RWPE1 (cell line): ENCODE data around the gene PLOD1.

Source experiments
- CTCF ChIA-PET: fragments of 350-600 bp; sonication (Branson Sonifier 250); formaldehyde crosslinking; extraction: SDS; loops from one replicate; lab custom pipeline; 2021; lab: Yijun Ruan, JAX
- POLR2A ChIA-PET: fragments of 400-600 bp; formaldehyde crosslinking; extraction: SDS; loops from one replicate; lab custom pipeline; 2020; ENCODE audit warnings: antibody characterized with exemption; ENCODE audit not compliant: low non-redundant PET; lab: Yijun Ruan, JAX
- DNase-seq: peaks from one replicate; pipeline ENCODE4 v3.0.0; 2012; ENCODE audit warnings: low spot score
- H3K27ac ChIP-seq: fragments of 450-650 bp; 2 replicates; pipeline ENCODE4 v1.5.1; 2017
- CTCF ChIP-seq: fragments of 450-650 bp; conservative IDR thresholded peaks from 2 replicates; pipeline ENCODE4 v1.5.1; 2017; ENCODE audit warnings: low read depth, mild to moderate bottlenecking

Gene PLOD1

DNA sequence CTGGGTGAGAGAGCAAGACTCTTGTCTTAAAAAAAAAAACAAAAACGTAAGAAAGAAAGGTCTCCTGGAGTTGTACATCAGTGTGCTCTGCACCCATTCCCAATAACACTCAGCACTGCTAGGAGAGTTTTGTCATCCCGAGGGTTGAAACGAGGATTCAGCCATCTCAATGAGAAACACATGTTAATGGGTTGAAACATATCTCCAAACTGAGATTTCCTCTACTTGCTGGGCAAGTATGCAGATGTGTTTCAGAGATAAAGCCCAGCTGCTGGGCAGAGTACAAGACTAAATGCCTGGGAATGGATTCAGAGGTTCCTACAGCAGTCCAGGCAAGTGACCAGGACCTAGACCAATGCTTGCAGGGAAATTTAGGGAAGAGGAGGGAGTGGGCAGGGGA, 43.1 kb downstream of the PLOD1 start:
- ChIA-PET POLR2A (no interaction called here), CTCF (no interaction called here)
- H3K27ac ChIP-seq: peak overlapping the region; percentile 99
- no peak for DNase-seq
- TF ChIP-seq CTCF: no peak

- ChIA-PET CTCF (interaction anchor here (0.6 kb wide), 1 partner anchor 363 kb away, joined by 5 read pairs; no protein-coding TSS in a partner anchor), POLR2A (no interaction called here)
- peak overlapping the region; percentile 99 for H3K27ac ChIP-seq
- no peak for DNase-seq
- no peak for TF ChIP-seq CTCF
Measured at GRCh38 chr1:11978301-11978700, 43.8 kb downstream of the PLOD1 start.

DNA sequence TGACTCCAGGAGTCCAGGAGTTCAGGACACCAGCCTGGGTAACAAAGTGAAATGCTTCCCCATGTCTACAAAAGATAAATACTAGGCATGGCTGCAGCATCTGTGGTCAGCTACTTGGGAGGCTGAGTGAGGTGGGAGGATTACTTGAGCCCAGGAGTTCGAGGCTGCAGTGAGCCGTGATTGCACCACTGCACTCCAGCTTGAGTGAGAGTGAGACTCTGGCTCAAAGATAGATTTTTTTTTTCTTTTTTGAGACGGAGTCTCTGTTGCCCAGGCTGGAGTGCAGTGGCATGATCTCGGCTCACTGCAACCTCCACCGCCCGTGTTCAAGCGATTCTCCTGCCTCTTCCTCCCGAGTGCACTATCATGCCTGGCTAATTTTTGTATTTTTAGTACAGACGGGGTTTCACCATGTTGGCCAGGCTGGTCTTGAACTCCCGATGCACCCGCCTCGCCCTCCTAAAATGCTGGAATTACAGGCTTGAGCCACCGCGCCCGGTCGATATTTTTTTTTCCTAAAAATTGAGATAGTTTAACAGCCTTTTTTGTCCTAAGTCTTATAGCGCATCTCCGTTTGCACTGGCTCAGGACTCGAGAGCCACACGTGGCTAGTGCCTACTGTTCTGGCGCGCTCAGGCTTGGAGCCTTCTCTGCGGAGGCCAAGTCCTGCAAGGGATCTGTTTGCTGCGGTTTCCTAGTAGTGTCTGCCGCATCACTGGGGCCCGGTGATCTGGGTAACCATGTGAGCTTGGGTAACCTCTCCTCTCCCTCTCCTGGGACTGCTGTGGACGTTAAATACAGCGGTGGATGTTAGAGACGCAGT, 44.7 kb downstream of the PLOD1 start:
- H3K27ac ChIP-seq: peak overlapping the region; percentile 99
- no peak for DNase-seq
- TF ChIP-seq CTCF: no peak
- POLR2A ChIA-PET: interaction anchor here (0.8 to 1.2 kb wide), 2 partner anchors 70 to 172 kb away, joined by 3 to 8 read pairs; no protein-coding TSS in a partner anchor
- CTCF ChIA-PET: interaction anchor here (0.6 kb wide), 1 partner anchor 40 kb away, joined by 4 read pairs; no protein-coding TSS in a partner anchor

DNA sequence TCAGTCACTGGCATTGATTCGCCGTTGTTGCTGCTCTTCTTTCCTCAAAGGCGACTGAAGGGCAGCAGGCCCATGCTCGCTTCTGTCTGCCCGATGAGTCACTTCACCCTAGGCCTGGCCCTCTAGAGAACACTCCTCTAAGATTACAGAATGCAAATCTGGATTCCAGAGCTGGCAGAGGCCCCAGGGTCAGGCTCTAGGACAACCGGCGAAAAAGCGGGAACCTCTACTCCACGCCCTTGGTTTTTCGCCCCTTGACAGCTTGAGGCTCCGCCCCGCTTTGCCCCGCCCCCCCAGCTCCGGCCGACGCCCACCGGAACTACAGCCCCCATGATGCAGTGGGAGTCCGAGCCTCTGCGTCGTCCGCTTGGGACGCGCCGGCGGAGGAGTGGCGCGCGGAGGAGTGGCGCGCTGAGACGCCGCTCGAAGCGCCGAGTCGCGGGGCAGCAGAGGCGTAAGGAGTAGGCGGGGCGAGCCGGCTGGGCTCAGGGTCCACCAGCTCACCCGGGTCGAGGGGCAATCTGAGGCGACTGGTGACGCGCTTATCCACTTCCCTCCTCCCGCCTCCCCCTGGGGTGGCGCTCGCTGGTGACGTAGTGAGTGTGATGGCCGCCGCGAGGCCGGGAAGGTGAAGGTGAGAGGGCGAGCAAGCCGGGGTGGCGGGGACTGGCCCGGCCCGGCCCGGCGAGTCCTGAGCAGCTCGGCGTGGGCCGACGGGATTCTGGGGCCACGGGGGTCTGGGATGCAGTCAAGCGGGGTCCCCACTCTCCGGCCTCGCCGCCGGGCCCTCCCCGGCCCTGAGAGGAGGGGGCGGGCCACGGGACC, 45.5 kb downstream of the PLOD1 start, which contains the start of gene MFN2:
Gene MFN2 (plus strand): TSS at position 594 of the 825 bp plus-strand sequence. CDS start 8,725 bp downstream, outside the sequence.
- H3K27ac ChIP-seq: peak within 1 kb of the TSS; percentile 99
- TF ChIP-seq CTCF: no peak
- ChIA-PET POLR2A (interaction anchor here (0.6 to 1.2 kb wide), 4 partner anchors 46 to 173 kb away, joined by 3 to 8 read pairs (median 3); partner anchors contain the start of gene PLOD1), CTCF (no interaction called here)
- peak; percentile 96 for DNase-seq

- peak overlapping the region; percentile 99 for H3K27ac ChIP-seq
- TF ChIP-seq CTCF: no peak
- POLR2A ChIA-PET: interaction anchor here (1.2 kb wide), 1 partner anchor 72 kb away, joined by 8 read pairs; no protein-coding TSS in a partner anchor
- DNase-seq: no peak
- CTCF ChIA-PET: interaction anchor here (0.5 kb wide), 1 partner anchor 65 kb away, joined by 4 read pairs; no protein-coding TSS in a partner anchor
Measured at GRCh38 chr1:11980676-11980972, 46.1 kb downstream of the PLOD1 start.

DNA sequence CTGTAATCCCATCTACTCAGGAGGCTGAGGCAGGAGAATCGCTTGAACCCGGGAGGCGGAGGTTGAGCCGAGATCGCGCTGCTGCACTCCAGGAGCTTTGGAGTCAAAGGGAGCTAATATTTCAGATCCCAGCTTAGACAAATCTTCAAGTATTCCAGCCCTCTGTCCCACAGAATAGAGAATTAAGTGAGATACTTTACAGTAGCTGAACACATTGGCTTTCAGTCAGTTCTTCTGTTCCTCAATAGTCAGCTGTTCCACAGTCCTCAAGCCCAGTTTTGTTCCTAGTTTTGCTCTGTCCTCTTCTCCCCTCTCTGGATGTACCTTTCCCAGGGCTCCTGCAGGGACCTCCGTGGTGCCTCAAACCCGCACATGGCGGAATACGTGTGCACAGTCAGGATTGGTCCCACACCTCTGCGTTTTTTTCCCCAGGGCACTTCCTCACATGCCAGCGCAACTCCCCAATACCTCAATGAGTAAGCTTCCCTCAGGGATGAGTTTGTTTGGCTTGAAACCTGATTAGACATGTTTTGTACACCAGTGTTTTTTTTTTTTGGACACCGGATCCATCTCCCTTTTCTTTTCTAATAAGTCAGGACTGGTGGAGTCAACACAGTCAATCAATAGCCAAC, 47.0 kb downstream of the PLOD1 start:
- CTCF ChIA-PET: interaction anchor here (0.6 to 1.5 kb wide), 5 partner anchors 15 to 143 kb away, joined by 3 to 7 read pairs (median 3); no protein-coding TSS in a partner anchor
- DNase-seq: peak; percentile 91

More for the DNA sequence above, 47.0 kb downstream of the PLOD1 start:
- no peak for TF ChIP-seq CTCF
- POLR2A ChIA-PET: interaction anchor here (0.5 kb wide), 1 partner anchor 126 kb away, joined by 5 read pairs; no protein-coding TSS in a partner anchor
- peak overlapping the region; percentile 99 for H3K27ac ChIP-seq
